GM18526 (cell line): ENCODE results near the gene MMP1.

ENCODE experiments used
- POLR2A ChIP-seq: IDR thresholded peaks from 3 replicates; pipeline ENCODE4 v1.6.1; 2011; ENCODE audit not compliant: insufficient read length; ENCODE audit errors: extremely low read depth

The MMP1 gene

DNA sequence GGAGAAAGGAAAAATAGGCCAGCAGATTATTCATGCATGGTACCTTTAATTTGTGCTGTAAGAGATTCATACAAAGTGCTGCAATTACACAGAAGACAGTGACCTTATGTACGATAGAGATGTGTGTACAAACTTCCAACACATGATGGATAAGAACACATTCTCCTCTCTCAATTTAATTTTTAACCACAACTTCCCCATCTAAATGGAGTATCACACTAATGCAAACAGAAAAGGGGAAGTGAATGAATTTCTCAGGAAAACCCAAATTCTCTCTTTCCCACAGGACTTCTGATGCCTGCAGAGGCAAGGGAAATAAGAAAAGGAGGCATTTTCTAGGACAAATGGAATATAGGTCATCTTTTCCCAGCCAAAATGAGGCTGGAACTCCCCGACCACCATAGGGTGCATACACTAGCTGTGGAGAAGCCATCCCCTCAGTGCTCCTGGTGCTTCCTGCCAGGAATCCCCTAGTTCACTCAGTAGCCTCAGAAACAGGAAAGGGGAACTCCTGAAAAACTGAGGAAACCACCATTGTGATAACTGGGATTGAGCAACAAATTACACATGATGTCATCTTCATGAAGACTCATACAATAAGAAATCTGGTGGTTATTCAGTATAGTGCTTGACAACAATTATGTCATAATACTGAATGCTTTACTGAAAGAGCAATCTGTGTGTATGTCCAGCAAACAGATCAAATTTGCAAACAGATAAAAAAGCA lies 40.0 kb downstream of the MMP1 start:
- no peak for TF ChIP-seq POLR2A

DNA sequence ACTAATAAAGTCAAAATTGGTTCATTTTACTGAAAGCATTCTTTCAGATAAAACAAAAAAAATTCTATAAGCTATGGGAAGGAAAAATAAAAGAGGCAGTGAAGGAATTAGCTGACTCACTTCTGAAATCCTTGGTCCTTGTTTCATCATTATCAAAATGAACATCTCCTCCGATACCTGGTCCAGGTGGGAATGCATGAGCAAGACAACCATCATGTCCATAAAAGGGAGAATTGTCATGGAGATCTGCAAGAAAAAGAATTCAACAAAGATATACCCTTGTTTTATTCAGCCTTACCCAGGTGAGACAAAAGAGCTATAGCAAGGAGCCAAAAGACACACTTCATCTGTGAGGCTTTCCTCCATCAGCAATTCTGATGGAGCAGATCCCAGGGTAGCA lies 44.7 kb downstream of the MMP1 start:
- TF ChIP-seq POLR2A = no peak

DNA sequence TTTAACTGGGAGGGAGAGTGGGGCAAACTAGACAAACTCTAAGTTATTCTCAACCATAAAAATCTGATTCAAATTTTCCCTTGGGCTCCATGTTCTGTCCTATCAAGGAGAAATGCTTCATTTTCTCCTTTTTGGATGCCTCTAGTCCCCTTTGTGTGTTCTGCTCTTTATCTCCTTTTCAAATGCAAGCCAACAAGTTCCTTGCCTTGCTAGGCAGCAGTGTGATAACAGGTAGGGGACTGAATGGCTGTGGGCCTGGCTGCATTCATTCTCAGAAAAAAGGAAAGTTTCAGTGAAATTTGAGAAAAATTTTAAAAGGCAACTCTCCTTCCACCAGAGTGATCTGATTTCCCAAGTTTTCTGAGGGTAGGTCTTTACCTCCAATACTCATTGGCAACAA lies 46.3 kb downstream of the MMP1 start:
- TF ChIP-seq POLR2A = no peak

DNA sequence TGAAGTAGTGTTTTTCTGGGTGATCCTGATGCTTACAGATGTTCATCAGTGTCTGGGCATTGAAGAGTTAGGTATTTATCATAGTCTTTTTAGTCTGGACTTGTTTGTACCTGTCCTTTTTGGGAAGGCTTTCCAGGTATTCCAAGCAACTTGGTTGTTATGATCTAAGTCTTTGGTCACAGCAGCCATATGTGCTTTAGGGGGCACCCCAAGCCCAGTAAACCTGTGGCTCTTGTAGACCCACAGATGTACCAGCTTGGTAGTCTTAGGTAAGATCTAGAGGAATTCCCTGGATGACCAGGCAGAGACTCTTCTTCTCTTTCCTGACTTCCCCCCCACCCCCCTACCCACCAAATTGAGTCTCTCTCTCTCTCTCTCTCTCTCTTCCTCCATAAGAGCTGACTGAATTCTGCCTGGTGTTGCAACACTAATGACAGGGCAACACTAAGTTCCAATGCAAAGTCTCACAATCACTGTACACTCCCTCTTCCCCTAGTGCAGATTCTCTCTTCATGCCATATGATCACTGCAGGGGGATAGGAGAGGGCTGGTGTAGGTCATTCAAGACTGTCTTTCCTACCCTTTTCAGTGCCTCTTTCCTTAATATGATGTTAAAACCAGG lies 48.7 kb downstream of the MMP1 start:
- TF ChIP-seq POLR2A = no peak
